ENCODE data around the gene IQCF2. TPM values are rescaled to one million over a fixed set of nuclear protein-coding genes. Genes with fewer than 3 reads are reported as not detected.

IQCF2 gene
- total RNA-seq, 6 experiments from 2014 or later, result not detected

DNA sequence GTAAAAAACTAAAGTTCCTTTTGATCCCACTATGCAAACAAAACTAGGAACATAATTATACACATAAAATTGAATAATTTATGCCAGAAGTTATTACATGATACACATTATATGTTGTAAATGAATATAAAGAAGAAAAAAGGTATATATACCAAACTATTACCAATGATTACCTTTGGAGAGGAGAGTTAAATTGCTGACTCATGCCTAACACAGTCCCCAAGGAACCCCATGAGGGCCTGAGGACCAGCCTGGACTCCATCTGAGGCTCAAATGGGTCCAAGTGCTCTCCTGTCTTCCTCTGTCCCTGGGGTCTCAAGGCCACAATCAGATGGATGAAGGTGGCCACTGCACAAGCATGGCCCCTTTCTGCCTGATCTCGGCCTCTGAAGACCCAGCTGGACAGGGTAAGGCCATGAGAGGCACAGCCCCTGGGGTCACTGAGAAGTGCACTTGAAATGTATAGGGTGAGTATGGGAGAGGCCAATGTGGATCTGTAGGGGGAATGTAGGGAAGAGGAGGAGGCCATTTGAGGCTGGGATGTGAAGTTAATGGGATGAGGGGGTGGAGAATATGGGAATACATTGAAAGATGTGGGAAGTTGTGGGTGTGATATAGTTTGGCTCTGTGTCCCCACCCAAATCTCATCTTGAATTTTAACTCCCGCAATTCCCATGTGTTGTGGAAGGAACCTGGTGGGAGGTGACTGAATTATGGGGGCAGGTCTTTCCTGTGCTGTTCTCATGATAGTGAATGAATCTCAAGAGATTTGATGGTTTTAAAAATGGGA lies 42.8 kb downstream of the IQCF2 start:
- H3K4me3 Mint-ChIP-seq, result no peak overlapping the region
- TF ChIP-seq, protein P1, sequence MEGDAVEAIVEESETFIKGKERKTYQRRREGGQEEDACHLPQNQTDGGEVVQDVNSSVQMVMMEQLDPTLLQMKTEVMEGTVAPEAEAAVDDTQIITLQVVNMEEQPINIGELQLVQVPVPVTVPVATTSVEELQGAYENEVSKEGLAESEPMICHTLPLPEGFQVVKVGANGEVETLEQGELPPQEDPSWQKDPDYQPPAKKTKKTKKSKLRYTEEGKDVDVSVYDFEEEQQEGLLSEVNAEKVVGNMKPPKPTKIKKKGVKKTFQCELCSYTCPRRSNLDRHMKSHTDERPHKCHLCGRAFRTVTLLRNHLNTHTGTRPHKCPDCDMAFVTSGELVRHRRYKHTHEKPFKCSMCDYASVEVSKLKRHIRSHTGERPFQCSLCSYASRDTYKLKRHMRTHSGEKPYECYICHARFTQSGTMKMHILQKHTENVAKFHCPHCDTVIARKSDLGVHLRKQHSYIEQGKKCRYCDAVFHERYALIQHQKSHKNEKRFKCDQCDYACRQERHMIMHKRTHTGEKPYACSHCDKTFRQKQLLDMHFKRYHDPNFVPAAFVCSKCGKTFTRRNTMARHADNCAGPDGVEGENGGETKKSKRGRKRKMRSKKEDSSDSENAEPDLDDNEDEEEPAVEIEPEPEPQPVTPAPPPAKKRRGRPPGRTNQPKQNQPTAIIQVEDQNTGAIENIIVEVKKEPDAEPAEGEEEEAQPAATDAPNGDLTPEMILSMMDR (IDR thresholded peaks at IDR 0.05), result no peak
- peaks cover 30% of the 10 kb centered on the region for H3K9me3 Mint-ChIP-seq
- peaks cover 6% of the 10 kb centered on the region; the same call in 1 of the 2 replicates for H3K4me1 Mint-ChIP-seq (ENCODE audit: low read depth)
- DNase-seq, result no peak
- peaks cover 20% of the 10 kb centered on the region for H3K36me3 Mint-ChIP-seq (ENCODE audit: low read depth)
- H3K27me3 Mint-ChIP-seq (ENCODE audit: insufficient read depth), result peaks cover 10% of the 10 kb centered on the region
- no peak overlapping the region for H3K27ac Mint-ChIP-seq

DNA sequence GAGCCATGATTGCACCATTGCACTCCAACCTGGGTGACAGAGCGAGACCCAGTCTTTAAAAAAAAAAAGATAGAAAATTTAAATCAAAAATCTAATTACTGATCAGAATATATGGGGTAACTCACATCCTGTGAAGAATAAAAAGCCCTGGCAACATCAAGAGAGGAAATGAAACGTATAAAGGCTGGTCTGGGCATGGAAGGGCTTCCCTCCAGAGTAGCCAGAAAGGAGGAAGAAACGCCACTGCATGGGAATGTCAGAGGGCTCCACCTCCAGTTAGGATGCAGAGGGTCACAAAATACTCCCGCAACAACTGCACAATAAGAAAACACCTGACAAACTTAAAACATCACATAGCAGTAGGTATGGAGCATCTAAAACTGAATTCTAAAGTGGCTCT lies 46.6 kb downstream of the IQCF2 start:
- Mint-ChIP-seq H3K4me1 (ENCODE audit: low read depth) (no peaks in the 10 kb centered on the region), H3K27me3 (ENCODE audit: insufficient read depth) (peaks cover 10% of the 10 kb centered on the region), H3K36me3 (ENCODE audit: low read depth) (peaks cover 21% of the 10 kb centered on the region), H3K4me3 (no peak overlapping the region), H3K9me3 (peaks cover 32% of the 10 kb centered on the region), H3K27ac (no peak overlapping the region)
- no peak for DNase-seq
- TF ChIP-seq, protein P1 (IDR thresholded peaks at IDR 0.05), result no peak

Other genes with a start within 250 kb of the IQCF2 start
- gene TEX264, start 190.4 kb upstream of the IQCF2 start, total RNA-seq (2021; fragmentation: NEBNext Ultra II Directional; extraction: Animal tissue kit (Norgen Biotek cat#: 25700)), result 10 to 100 TPM; 39.2 to 56.3 (median 42.2) TPM
- under 1 TPM in 1 of 6 experiments, not detected in 5; 0.02 TPM for gene GRM2, start 154.5 kb upstream of the IQCF2 start, total RNA-seq (2021; fragmentation: NEBNext Ultra II Directional; extraction: Animal tissue kit (Norgen Biotek cat#: 25700))
- not detected for gene IQCF6, start 82.4 kb upstream of the IQCF2 start, total RNA-seq (2021; fragmentation: NEBNext Ultra II Directional; extraction: Animal tissue kit (Norgen Biotek cat#: 25700))
- not detected for gene IQCF5, start 14.0 kb downstream of the IQCF2 start, total RNA-seq (2021; fragmentation: NEBNext Ultra II Directional; extraction: Animal tissue kit (Norgen Biotek cat#: 25700))
- not detected for gene IQCF1, start 41.7 kb downstream of the IQCF2 start, total RNA-seq (2021; fragmentation: NEBNext Ultra II Directional; extraction: Animal tissue kit (Norgen Biotek cat#: 25700))
- gene RRP9, start 80.3 kb downstream of the IQCF2 start, total RNA-seq (2021; fragmentation: NEBNext Ultra II Directional; extraction: Animal tissue kit (Norgen Biotek cat#: 25700)), result 10 to 100 TPM; 30.0 to 36.6 (median 32.5) TPM
- gene PARP3, start 80.7 kb downstream of the IQCF2 start, total RNA-seq (2021; fragmentation: NEBNext Ultra II Directional; extraction: Animal tissue kit (Norgen Biotek cat#: 25700)), result 10 to 100 TPM; 13.7 to 20.1 (median 17.1) TPM
- under 1 TPM in 2 of 6 experiments, not detected in 4; 0.07 to 0.10 TPM for gene GPR62, start 93.8 kb downstream of the IQCF2 start, total RNA-seq (2021; fragmentation: NEBNext Ultra II Directional; extraction: Animal tissue kit (Norgen Biotek cat#: 25700))
- 100 to 1,000 TPM in 5 of 6 experiments, 10 to 100 TPM in 1; 98.6 to 128 (median 110) TPM for gene PCBP4, start 105.8 kb downstream of the IQCF2 start, total RNA-seq (2021; fragmentation: NEBNext Ultra II Directional; extraction: Animal tissue kit (Norgen Biotek cat#: 25700))
- 10 to 100 TPM; 29.6 to 39.3 (median 33.9) TPM for gene ABHD14B, start 112.4 kb downstream of the IQCF2 start, total RNA-seq (2021; fragmentation: NEBNext Ultra II Directional; extraction: Animal tissue kit (Norgen Biotek cat#: 25700))
- 10 to 100 TPM; 10.5 to 13.2 (median 11.0) TPM for gene ABHD14A, start 113.4 kb downstream of the IQCF2 start, total RNA-seq (2021; fragmentation: NEBNext Ultra II Directional; extraction: Animal tissue kit (Norgen Biotek cat#: 25700))
- 10 to 100 TPM; 40.0 to 49.2 (median 41.5) TPM for gene ACY1, start 121.9 kb downstream of the IQCF2 start, total RNA-seq (2021; fragmentation: NEBNext Ultra II Directional; extraction: Animal tissue kit (Norgen Biotek cat#: 25700))
- gene RPL29, start 134.3 kb downstream of the IQCF2 start, total RNA-seq (2021; fragmentation: NEBNext Ultra II Directional; extraction: Animal tissue kit (Norgen Biotek cat#: 25700)), result 1,000 to 10,000 TPM; 1,011 to 1,270 (median 1,111) TPM
- gene DUSP7, start 195.0 kb downstream of the IQCF2 start, total RNA-seq (2021; fragmentation: NEBNext Ultra II Directional; extraction: Animal tissue kit (Norgen Biotek cat#: 25700)), result 10 to 100 TPM; 31.7 to 43.3 (median 37.4) TPM